ENCODE data around the gene LHFPL6.

Gene LHFPL6

GRCh38 chr13:39324806-39325311, 278.1 kb downstream of the LHFPL6 start:
- POLR2A ChIA-PET = no interaction called here
- CTCF ChIA-PET = no interaction called here
- DNase-seq (ENCODE audit: extremely low spot score) = no peak
- TF ChIP-seq BHLHE40 (IDR thresholded peaks at IDR 0.05; ENCODE audit: borderline replicate concordance) (no peak), LEF1 (IDR thresholded peaks at IDR 0.05; ENCODE audit: borderline replicate concordance) (no peak), FOXM1 (IDR thresholded peaks at IDR 0.05; ENCODE audit: borderline replicate concordance) (no peak), FOXK2 (IDR thresholded peaks at IDR 0.05) (no peak), ZNF384 (IDR thresholded peaks at IDR 0.05) (no peak), ELF4 (IDR thresholded peaks at IDR 0.05) (no peak), HDGF (IDR thresholded peaks at IDR 0.05; ENCODE audit: borderline replicate concordance) (no peak), NFRKB (IDR thresholded peaks at IDR 0.05) (no peak), SP1 (IDR thresholded peaks at IDR 0.05) (no peak), TARDBP (IDR thresholded peaks at IDR 0.05) (no peak), SUZ12 (IDR thresholded peaks at IDR 0.05) (no peak), CTBP1 (IDR thresholded peaks at IDR 0.05; ENCODE audit: borderline replicate concordance) (no peak), L3MBTL2 (conservative IDR thresholded peaks at IDR 0.05) (no peak), ARNT (IDR thresholded peaks at IDR 0.05) (no peak), FOXA1 (IDR thresholded peaks at IDR 0.05) (no peak)
- TF ChIP-seq, protein P1, sequence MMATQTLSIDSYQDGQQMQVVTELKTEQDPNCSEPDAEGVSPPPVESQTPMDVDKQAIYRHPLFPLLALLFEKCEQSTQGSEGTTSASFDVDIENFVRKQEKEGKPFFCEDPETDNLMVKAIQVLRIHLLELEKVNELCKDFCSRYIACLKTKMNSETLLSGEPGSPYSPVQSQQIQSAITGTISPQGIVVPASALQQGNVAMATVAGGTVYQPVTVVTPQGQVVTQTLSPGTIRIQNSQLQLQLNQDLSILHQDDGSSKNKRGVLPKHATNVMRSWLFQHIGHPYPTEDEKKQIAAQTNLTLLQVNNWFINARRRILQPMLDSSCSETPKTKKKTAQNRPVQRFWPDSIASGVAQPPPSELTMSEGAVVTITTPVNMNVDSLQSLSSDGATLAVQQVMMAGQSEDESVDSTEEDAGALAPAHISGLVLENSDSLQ (IDR thresholded peaks at IDR 0.05) = no peak

DNA sequence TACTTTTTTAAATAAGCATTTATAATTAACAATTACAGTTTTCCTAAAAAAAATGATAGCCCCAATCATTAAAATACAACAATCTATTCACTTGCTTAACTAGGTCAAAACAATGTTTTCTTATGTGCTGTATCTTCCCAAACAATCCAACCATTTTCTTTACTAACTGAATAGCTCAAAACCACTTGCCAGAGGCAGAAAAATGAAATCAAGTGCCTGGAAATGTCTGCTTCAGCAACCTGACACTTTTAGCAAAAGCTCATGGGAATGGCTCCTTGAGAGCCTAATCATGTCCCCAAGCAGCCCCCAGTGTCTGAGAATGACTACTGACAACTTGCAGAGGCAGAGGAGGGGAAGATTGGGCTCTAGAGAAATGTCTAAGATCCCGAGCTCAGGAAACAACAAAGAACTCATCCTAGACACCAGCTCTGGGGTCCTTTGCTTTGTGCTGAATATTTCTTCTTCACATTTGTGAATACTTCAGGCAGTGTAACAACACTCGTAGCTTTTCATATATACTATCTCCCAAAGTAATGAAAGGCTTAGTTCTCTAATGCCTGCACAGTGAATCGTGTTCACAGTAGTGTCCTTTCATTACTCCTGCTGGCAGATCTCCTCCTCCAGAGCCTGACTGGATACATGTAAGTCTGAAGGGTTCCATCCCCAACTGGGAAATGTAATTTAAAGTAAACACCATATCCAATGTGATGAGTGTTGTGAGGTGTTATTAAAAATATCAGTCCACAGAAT, 280.0 kb downstream of the LHFPL6 start:
- CTCF ChIA-PET = interaction anchor here (1.2 kb wide), 1 partner anchor 82 kb away, joined by 3 read pairs; no protein-coding TSS in a partner anchor
- no peak for DNase-seq (ENCODE audit: extremely low spot score)
- POLR2A ChIA-PET = interaction anchor here (0.6 to 1.6 kb wide), 2 partner anchors 12 to 1598 kb away, joined by 3 read pairs; no protein-coding TSS in a partner anchor
- TF ChIP-seq ZNF384 (IDR thresholded peaks at IDR 0.05) (no peak), SP1 (IDR thresholded peaks at IDR 0.05) (no peak), L3MBTL2 (conservative IDR thresholded peaks at IDR 0.05) (no peak), NFRKB (IDR thresholded peaks at IDR 0.05) (no peak), HDGF (IDR thresholded peaks at IDR 0.05; ENCODE audit: borderline replicate concordance) (no peak), FOXM1 (IDR thresholded peaks at IDR 0.05; ENCODE audit: borderline replicate concordance) (no peak), FOXA1 (IDR thresholded peaks at IDR 0.05) (no peak), ARNT (IDR thresholded peaks at IDR 0.05) (no peak), ELF4 (IDR thresholded peaks at IDR 0.05) (no peak), SUZ12 (IDR thresholded peaks at IDR 0.05) (no peak), LEF1 (IDR thresholded peaks at IDR 0.05; ENCODE audit: borderline replicate concordance) (no peak), FOXK2 (IDR thresholded peaks at IDR 0.05) (no peak), TARDBP (IDR thresholded peaks at IDR 0.05) (no peak)
- TF ChIP-seq, protein P1 (IDR thresholded peaks at IDR 0.05) = no peak

GRCh38 chr13:39321574-39321973, 281.4 kb downstream of the LHFPL6 start:
- POLR2A ChIA-PET = no interaction called here
- no peak for DNase-seq (ENCODE audit: extremely low spot score)
- CTCF ChIA-PET = no interaction called here
- no peak for TF ChIP-seq FOXM1 (IDR thresholded peaks at IDR 0.05; ENCODE audit: borderline replicate concordance)
- TF ChIP-seq SUZ12 (IDR thresholded peaks at IDR 0.05) = no peak
- TF ChIP-seq FOXA1 (IDR thresholded peaks at IDR 0.05) = no peak
- no peak for TF ChIP-seq LEF1 (IDR thresholded peaks at IDR 0.05; ENCODE audit: borderline replicate concordance)
- TF ChIP-seq HDGF (IDR thresholded peaks at IDR 0.05; ENCODE audit: borderline replicate concordance) = no peak
- no peak for TF ChIP-seq TARDBP (IDR thresholded peaks at IDR 0.05)
- no peak for TF ChIP-seq ARNT (IDR thresholded peaks at IDR 0.05)
- TF ChIP-seq, protein P1 (IDR thresholded peaks at IDR 0.05) = no peak
- no peak for TF ChIP-seq BHLHE40 (IDR thresholded peaks at IDR 0.05; ENCODE audit: borderline replicate concordance)
- TF ChIP-seq CTBP1 (IDR thresholded peaks at IDR 0.05; ENCODE audit: borderline replicate concordance) = no peak
- no peak for TF ChIP-seq ZNF384 (IDR thresholded peaks at IDR 0.05)
- TF ChIP-seq FOXK2 (IDR thresholded peaks at IDR 0.05) = no peak
- no peak for TF ChIP-seq ELF4 (IDR thresholded peaks at IDR 0.05)
- no peak for TF ChIP-seq L3MBTL2 (conservative IDR thresholded peaks at IDR 0.05)
- TF ChIP-seq SP1 (IDR thresholded peaks at IDR 0.05) = no peak
- no peak for TF ChIP-seq NFRKB (IDR thresholded peaks at IDR 0.05)

DNA sequence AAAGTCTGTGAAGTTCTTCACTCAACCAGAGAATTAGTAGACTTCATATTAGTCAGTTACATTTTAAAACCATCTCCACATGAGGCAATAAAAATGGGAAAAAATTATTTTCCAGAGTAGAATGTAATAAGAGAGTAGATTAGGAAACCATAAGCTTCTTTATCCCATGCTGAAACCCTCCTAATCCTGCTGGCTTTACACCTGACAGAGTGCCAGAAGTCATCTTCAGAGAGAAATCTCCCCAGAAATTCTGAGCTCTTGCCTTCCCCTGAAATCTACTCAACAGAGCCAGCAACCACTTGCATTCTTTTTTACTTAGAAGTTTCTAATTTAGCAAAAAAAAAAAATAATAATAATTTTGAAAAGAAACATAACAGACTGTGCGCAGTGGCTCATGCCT, 284.8 kb downstream of the LHFPL6 start:
- TF ChIP-seq ARNT (IDR thresholded peaks at IDR 0.05) (no peak), BHLHE40 (IDR thresholded peaks at IDR 0.05; ENCODE audit: borderline replicate concordance) (no peak), FOXK2 (IDR thresholded peaks at IDR 0.05) (no peak), L3MBTL2 (conservative IDR thresholded peaks at IDR 0.05) (no peak), SP1 (IDR thresholded peaks at IDR 0.05) (no peak), ELF4 (IDR thresholded peaks at IDR 0.05) (no peak), HDGF (IDR thresholded peaks at IDR 0.05; ENCODE audit: borderline replicate concordance) (no peak), ZNF384 (IDR thresholded peaks at IDR 0.05) (no peak), LEF1 (IDR thresholded peaks at IDR 0.05; ENCODE audit: borderline replicate concordance) (no peak), FOXA1 (IDR thresholded peaks at IDR 0.05) (no peak), NFRKB (IDR thresholded peaks at IDR 0.05) (no peak), FOXM1 (IDR thresholded peaks at IDR 0.05; ENCODE audit: borderline replicate concordance) (no peak), TARDBP (IDR thresholded peaks at IDR 0.05) (no peak)
- TF ChIP-seq, protein P1 (IDR thresholded peaks at IDR 0.05) = no peak
- POLR2A ChIA-PET = no interaction called here
- CTCF ChIA-PET = no interaction called here
- no peak for DNase-seq (ENCODE audit: extremely low spot score)

DNA sequence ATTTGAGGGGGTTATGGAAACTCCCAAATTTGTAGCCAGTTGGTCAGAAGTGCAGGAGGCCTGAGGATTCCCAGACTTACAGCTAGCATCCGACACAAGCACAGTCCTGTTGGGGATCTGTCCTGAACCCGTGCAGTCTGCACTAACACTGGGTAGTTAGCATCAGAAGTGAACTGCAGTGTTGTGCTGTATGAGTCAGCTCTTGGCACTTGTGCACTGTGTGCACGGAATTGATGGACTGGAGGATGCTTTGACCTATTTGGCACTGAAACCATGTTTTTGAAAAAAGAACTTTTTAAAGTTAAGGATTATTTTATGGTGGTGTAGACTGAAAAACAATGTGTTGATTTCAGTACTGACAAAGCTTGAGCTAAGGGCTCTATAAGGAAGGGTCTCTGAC, 285.7 kb downstream of the LHFPL6 start:
- no peak for TF ChIP-seq FOXM1 (IDR thresholded peaks at IDR 0.05; ENCODE audit: borderline replicate concordance)
- POLR2A ChIA-PET = no interaction called here
- CTCF ChIA-PET = no interaction called here
- DNase-seq (ENCODE audit: extremely low spot score) = no peak

All from HEK293T (cell line).